Measurements from ENCODE around the gene SRSF3.
A peak's percentile ranks its signal among the peaks of the same experiment; 100 is the strongest.

The SRSF3 gene

DNA sequence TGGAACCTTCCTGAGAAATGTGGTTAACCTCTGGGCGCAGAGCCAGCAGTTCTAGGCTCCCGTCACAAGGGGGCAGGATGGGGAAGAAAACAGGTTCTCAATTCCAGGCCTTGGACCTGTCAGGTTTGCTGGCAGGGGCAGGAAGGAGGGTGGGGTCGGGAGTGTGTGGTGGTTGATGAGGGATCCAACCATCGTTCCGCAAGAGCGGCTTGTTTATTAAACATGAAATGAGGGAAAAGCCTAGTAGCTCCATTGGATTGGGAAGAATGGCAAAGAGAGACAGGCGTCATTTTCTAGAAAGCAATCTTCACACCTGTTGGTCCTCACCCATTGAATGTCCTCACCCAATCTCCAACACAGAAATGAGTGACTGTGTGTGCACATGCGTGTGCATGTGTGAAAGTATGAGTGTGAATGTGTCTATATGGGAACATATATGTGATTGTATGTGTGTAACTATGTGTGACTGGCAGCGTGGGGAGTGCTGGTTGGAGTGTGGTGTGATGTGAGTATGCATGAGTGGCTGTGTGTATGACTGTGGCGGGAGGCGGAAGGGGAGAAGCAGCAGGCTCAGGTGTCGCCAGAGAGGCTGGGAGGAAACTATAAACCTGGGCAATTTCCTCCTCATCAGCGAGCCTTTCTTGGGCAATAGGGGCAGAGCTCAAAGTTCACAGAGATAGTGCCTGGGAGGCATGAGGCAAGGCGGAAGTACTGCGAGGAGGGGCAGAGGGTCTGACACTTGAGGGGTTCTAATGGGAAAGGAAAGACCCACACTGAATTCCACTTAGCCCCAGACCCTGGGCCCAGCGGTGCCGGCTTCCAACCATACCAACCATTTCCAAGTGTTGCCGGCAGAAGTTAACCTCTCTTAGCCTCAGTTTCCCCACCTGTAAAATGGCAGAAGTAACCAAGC lies 29.6 kb downstream of the SRSF3 start:
- DNase-seq (ENCODE audit: low read depth) = peak; percentile 75

GRCh38 chr6:36624461-36625157 lies 30.4 kb downstream of the SRSF3 start:
- DNase-seq (ENCODE audit: low read depth) = no peak

- no peak for DNase-seq (ENCODE audit: low read depth)
Observed at GRCh38 chr6:36625158-36625919, 31.2 kb downstream of the SRSF3 start.

DNA sequence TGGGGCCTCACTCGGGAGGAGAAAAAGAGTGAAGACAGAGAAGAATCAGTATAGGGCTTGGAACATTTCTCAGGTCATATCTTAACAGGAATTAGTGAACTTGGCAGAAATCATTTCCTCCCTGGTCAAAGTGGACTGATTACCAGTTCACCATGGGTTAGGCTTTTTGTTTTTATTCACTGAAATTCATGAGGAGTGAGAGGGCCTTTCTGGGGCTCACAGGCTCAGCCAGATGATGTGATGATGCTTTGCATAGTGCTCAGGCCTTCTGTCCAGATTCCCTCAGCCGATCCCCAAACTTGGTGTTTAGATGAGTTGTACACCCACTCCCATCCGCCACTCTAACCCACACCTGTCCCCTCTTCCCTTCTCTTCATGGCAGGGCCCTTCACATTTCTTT lies 32.5 kb downstream of the SRSF3 start:
- no peak for DNase-seq (ENCODE audit: low read depth)

DNA sequence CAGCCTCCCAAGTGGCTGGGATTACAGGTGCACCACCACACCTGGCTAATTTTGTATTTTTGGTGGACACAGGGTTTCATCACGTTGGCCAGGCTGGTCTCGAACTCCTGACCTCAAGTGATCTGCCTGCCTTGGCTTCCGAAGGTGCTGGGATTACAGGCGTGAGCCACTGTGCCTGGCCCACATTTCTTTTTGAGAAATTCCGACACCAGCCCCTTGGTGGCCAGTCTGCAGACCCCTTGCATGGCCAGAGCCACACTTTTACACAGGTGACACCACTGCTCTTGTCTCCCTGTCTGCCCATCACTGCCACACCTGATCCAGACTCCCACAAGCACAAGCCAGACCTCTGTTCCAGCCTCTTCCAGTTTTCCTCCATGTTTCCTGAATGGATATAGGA lies 33.0 kb downstream of the SRSF3 start:
- DNase-seq (ENCODE audit: low read depth) = no peak

DNA sequence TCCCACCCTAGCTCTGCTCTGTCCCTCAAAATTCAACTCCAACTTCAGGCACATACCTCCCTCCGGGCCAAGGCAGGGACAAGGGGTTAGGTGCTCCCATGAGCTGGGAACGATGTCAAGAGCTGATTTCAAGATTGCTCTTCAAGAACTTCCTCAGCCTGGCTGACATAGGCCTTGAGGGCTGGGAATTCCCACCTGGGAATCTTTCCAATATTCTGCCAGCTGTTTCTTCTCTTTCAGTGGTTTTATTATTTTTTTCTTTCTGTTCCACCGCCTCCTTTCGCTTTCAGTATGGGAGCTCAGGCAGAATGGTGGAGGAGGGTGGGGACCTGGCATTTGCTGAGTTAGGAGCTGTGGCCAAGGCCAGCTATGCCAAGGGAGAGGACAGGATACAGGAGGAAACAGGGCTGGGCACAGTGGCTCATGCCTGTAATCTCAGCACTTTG lies 33.7 kb downstream of the SRSF3 start:
- no peak for DNase-seq (ENCODE audit: low read depth)

DNA sequence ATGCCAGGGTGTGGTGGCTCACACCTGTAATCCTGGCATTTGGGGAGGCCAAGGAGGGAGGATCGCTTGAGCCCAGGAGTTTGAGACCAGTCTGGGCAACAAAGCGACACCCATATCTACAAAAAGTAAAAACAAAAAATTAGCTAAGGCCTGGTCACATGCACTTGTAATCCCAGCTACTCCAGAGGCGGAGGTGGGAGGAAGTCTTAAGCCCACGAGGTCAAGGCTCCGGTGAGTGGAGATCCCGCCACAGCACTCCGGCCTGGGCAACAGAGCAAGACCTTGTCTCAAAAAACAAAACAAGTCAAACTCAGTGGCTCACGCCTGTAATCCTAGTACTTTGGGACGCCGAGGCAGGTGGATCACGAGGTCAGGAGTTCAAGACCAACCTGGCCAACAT lies 35.6 kb downstream of the SRSF3 start:
- no peak for DNase-seq (ENCODE audit: low read depth)

DNA sequence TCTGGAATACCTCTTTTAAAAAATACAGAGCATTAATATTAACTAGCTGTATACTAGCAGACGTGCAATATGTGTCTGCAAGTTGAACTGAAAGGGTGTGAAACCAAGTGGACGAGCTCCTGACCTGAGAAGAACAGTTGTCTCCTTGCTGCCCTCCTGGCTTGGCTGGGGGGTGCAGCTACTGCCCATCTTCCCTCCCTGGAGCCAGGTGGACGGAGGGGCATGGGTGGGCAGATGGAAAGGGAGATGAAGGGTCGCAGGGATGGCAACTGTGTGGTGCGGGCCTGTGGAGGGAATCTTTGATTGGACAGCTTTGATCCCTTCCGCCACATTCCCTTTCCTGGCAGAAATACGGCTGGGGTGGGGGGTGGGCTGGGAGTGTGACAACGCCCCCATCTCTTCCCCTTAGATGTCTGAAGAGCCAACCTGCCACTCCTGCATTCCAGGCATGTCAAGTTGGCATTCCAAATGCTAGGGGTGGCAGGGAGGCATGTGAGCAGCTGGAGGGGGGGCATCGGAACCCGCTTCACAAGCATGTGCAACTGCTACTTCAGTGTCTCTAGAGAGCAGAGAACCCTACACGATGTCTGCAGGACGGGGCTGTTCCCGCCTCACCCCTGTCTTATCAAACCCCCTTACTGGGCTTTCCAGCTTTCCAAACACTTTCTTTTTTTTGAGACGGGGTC lies 37.3 kb downstream of the SRSF3 start:
- DNase-seq (ENCODE audit: low read depth) = no peak

DNA sequence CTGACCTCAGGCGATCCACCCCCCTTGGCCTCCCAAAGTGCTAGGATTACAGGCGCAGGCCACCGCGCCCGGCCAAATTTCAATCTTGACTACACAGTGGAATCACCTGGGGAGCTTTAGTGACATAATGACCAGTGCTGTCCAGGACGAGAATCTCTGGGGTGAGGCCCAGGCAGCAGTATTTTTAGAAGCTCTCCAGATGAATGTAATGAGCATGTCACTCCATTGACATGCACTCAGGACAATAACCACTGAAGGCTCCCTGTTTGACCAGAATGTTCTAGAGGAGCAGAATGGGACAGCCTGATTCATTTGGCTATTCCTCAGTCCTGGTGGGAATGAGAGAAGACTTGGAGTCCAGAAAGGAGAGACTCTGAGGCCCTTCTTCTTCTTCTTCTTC lies 39.2 kb downstream of the SRSF3 start:
- no peak for DNase-seq (ENCODE audit: low read depth)

DNA sequence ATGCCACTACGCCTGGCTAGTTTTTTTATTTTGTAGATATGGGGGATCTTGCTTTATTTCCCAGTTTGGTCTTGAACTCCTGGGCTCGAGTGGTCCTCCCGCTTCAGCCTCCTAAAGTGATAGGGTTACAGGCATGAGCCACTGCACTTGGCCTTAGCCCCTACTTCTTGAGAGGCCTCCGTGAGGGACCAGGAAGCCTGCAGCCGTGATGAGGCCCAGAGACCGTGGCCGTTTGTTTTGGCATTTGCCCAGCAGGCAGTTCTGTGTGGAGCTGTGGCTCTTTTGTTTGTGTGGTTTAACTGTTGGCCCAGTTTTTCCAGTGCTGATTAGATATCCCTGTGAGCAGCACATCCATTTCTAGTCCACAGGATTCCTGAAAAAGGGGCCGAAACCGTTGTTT lies 39.8 kb downstream of the SRSF3 start:
- no peak for DNase-seq (ENCODE audit: low read depth)

GRCh38 chr6:36634317-36635108 lies 40.4 kb downstream of the SRSF3 start:
- DNase-seq (ENCODE audit: low read depth) = no peak

GRCh38 chr6:36636283-36636682 lies 42.1 kb downstream of the SRSF3 start:
- DNase-seq (ENCODE audit: low read depth) = no peak

- DNase-seq (ENCODE audit: low read depth) = no peak
Observed at GRCh38 chr6:36636687-36637418, 42.7 kb downstream of the SRSF3 start.

DNA sequence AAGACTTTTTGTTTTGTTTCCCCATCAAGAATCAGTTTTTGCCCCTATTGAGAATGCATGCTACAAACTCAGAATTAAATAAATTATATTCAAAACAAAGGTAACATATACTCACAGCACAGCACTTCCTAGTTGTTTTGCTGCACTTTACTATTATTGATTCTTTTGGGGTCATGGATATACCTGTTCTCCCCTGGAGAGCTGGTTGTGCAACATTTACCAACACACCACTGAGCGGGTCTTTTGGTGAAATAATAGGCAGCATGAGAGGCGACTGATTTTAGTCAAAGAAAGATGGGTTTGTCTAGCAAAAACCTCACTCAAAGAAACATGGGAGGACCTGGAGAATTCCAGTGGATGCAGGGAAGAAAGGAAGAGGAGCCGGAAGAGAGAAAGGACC lies 44.4 kb downstream of the SRSF3 start:
- no peak for DNase-seq (ENCODE audit: low read depth)

GRCh38 chr6:36639171-36639808 lies 45.1 kb downstream of the SRSF3 start:
- DNase-seq (ENCODE audit: low read depth) = no peak

DNA sequence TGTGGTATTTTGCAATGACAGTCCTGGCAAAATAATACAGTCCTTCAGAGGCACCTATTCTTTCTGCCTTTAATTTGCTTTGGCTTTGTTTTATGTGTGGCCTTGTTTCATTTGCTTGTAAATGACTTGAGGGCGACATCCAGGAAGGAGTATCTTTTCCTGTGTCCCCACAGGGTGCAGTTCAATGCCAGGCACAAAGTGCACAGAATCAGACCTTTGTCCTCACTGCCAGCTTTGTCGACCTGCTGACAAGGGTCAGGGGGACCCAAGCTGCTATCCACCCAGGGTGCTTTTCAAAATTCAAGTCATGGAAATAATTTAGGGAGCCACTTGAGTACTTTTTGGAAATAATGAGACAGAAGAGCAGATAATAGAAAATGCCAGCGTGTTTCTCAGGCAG lies 47.4 kb downstream of the SRSF3 start:
- DNase-seq (ENCODE audit: low read depth) = no peak

DNA sequence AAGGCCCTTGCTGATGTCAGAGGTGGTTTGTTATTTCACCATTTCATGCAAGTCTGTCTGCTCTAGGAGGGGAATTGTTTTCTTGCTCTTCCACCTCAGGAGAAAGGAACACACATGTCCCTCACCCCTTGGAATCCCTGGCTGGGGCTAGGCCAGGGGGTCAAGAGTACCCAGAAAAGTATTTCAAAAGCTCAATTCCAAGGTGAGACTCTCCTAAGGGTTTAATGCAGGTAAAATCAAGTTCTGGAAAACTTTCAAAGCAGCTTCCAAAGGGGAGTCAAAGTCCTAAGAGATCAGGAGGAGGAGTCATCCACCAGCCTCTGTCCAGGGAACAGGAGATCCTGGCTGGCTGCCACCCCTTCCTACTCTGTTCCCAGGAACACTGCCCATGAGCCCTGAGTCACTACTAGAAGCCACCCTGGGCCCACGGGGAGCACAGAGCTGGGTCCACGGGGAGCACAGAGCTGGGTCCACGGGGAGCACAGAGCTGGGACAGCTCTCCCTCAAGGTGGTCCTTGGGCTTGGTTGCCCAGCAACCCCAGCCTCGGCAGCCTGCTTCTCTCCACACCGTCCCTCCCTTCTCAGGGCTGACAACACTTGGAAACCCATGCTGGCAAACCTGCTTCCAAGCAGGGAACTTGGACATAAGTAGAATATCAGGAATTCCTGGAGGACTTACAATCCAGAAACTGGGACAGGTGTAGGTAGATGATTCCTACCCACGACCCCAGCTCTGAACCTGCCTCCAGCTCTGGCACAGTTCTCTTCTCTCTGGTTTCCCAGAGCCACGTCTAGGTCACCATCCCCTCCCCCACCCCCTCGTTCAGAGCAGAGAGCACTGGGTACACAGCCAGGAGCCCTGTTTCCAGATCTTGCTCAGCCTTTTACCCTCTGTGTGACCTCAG lies 49.0 kb downstream of the SRSF3 start:
- no peak for DNase-seq (ENCODE audit: low read depth)

- DNase-seq (ENCODE audit: low read depth) = no peak
Observed at GRCh38 chr6:36643977-36644376, 49.8 kb downstream of the SRSF3 start.

GRCh38 chr6:36649086-36649485 lies 54.9 kb downstream of the SRSF3 start:
- DNase-seq (ENCODE audit: low read depth) = no peak
